ENCODE data around the gene TBL1X. TPM values are rescaled to one million over a fixed set of nuclear protein-coding genes. Genes with fewer than 3 reads are reported as not detected.

Gene TBL1X
- total and polyA plus RNA-seq, 12 donors: 1.8 to 14.1 (median 9.8) TPM

DNA sequence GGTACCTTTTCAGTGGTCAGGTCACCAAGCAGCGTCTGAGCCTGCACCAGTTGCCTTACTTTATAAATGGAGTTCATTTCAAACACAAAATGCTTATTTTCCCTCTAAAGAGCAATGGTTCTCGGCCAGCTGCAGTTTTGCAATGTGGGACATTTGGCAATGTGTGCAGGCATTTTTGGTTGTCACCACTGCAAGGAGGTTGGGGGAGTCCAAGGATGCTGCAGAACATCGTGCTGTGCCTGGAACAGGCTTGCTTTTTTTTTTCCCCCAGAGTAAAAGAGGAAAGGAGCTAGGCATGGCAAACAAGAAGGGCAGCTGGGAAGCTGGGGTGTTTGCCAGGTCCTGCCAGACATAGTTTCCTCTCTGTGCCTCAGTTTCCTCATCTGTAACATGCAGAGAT, 185.2 kb downstream of the TBL1X start:
- no peak overlapping the region for H3K4me3 ChIP-seq

GRCh38 chrX:9651737-9652136, 186.9 kb downstream of the TBL1X start:
- TF ChIP-seq, protein P1, sequence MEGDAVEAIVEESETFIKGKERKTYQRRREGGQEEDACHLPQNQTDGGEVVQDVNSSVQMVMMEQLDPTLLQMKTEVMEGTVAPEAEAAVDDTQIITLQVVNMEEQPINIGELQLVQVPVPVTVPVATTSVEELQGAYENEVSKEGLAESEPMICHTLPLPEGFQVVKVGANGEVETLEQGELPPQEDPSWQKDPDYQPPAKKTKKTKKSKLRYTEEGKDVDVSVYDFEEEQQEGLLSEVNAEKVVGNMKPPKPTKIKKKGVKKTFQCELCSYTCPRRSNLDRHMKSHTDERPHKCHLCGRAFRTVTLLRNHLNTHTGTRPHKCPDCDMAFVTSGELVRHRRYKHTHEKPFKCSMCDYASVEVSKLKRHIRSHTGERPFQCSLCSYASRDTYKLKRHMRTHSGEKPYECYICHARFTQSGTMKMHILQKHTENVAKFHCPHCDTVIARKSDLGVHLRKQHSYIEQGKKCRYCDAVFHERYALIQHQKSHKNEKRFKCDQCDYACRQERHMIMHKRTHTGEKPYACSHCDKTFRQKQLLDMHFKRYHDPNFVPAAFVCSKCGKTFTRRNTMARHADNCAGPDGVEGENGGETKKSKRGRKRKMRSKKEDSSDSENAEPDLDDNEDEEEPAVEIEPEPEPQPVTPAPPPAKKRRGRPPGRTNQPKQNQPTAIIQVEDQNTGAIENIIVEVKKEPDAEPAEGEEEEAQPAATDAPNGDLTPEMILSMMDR (IDR thresholded peaks at IDR 0.05): no peak
- ATAC-seq: peak in 3 of 8 donors; percentile 40 to 48 (median 46)
- peaks cover 0 to 9% (median 0%) of the 10 kb centered on the region in 9 donors for H3K36me3 ChIP-seq
- intact Hi-C loops (cut with DNase I): loop anchor here in 1 of 10 donors (10.0 kb wide), 1 partner anchor 117 kb away; no protein-coding TSS in a partner anchor
- WGBS, 2 donors: 27 to 54% methylated on average over 9 of the region's 9 CpGs
- no peak overlapping the region for H3K27ac ChIP-seq
- DNase-seq: peak in 1 of 2 donors; percentile 14
- H3K4me1 ChIP-seq: peaks cover 0 to 31% (median 7%) of the 10 kb centered on the region in 9 donors
- H3K9me3 ChIP-seq: no peaks in the 10 kb centered on the region
- H3K4me3 ChIP-seq: no peak overlapping the region
- H3K27me3 ChIP-seq: no peaks in the 10 kb centered on the region

More for the DNA sequence above, 185.2 kb downstream of the TBL1X start:
- intact Hi-C loops (cut with DNase I): loop anchor here in 1 of 10 donors (10.0 kb wide), 1 partner anchor 115 kb away; no protein-coding TSS in a partner anchor
- no peaks in the 10 kb centered on the region for H3K27me3 ChIP-seq
- ATAC-seq: peak in 1 of 8 donors; percentile 28
- no peaks in the 10 kb centered on the region for H3K9me3 ChIP-seq
- H3K27ac ChIP-seq: no peak overlapping the region
- H3K4me1 ChIP-seq: peaks cover 0 to 28% (median 5%) of the 10 kb centered on the region in 9 donors
- no peak for DNase-seq
- peaks cover 0 to 7% (median 0%) of the 10 kb centered on the region in 9 donors for H3K36me3 ChIP-seq
- TF ChIP-seq, protein P1 (IDR thresholded peaks at IDR 0.05): no peak
- WGBS, 2 donors: 64 to 73% methylated on average over 3 of the region's 3 CpGs

DNA sequence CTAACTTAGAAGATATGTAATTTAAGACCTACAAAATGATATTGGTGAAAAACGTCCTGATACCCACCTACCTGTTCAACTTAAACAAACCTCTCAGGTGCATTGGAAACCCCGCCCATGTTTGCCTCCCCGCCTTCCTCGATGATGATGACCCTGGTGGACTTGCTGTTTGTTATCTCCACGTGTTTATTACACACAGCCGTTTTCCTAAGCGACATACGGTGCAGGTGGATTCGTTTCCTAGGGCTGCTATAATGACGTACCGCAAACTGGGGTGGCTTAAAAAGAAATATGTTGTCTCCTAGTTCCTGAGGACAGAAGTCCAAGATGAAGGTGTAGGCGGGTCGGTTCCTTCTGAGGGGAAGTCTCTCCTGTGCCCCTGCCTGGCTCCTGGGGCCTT, 190.1 kb downstream of the TBL1X start:
- 96% methylated on average over 13 of the region's 13 CpGs for WGBS, 2 donors
- Histone ChIP-seq H3K36me3 (peaks cover 0 to 12% (median 0%) of the 10 kb centered on the region in 9 donors), H3K9me3 (no peaks in the 10 kb centered on the region), H3K4me1 (peaks cover 0 to 14% (median 0%) of the 10 kb centered on the region in 9 donors), H3K27ac (no peak overlapping the region), H3K27me3 (no peaks in the 10 kb centered on the region), H3K4me3 (no peak overlapping the region)
- intact Hi-C loops (cut with DNase I): loop anchor here in 1 of 10 donors (10.0 kb wide), 1 partner anchor 120 kb away; no protein-coding TSS in a partner anchor
- ATAC-seq (no peak), DNase-seq (no peak)
- TF ChIP-seq, protein P1 (IDR thresholded peaks at IDR 0.05): no peak

- 5 to 19% methylated on average over 6 of the region's 6 CpGs for WGBS, 2 donors
- Histone ChIP-seq H3K27me3 (no peaks in the 10 kb centered on the region), H3K9me3 (no peaks in the 10 kb centered on the region), H3K27ac (no peak overlapping the region), H3K36me3 (peaks cover 0 to 12% (median 0%) of the 10 kb centered on the region in 9 donors), H3K4me1 (peaks cover 0 to 12% (median 0%) of the 10 kb centered on the region in 9 donors), H3K4me3 (no peak overlapping the region)
- TF ChIP-seq, protein P1 (IDR thresholded peaks at IDR 0.05): no peak
- DNase-seq: peak; percentile 16 to 30
- peak; percentile 51 to 96 (median 80) for ATAC-seq
- intact Hi-C loops (cut with DNase I): loop anchor here in 1 of 10 donors (10.0 kb wide), 1 partner anchor 121 kb away; no protein-coding TSS in a partner anchor
Observed at GRCh38 chrX:9656277-9656676, 191.4 kb downstream of the TBL1X start.
